ENCODE data around the gene SAA4.
"Not testable (repeated sequence)": the region's sequence is repeated elsewhere in the genome, so short reads cannot be mapped to it uniquely, and the experiment has no call there.

SAA4 gene

GRCh38 chr11:18236664-18237356 lies at the start of gene SAA4:
TSS of gene SAA4 (minus strand) at chr11:18236802. CDS start at chr11:18235926, 876 bp downstream.
- no peak for DNase-seq (ENCODE audit: low read depth in 2 of 2)

GRCh38 chr11:18285841-18286240 lies 49.2 kb upstream of the SAA4 start:
- DNase-seq (ENCODE audit: low read depth in 2 of 2) = no peak

- DNase-seq (ENCODE audit: low read depth in 2 of 2) = no peak
Measured at GRCh38 chr11:18282626-18283025, 46.0 kb upstream of the SAA4 start.

- no peak for DNase-seq (ENCODE audit: low read depth in 2 of 2)
Measured at GRCh38 chr11:18280438-18281045, 43.9 kb upstream of the SAA4 start.

GRCh38 chr11:18277565-18278271 lies 41.1 kb upstream of the SAA4 start:
- DNase-seq (ENCODE audit: low read depth in 2 of 2) = no peak

GRCh38 chr11:18271206-18271605 lies 34.6 kb upstream of the SAA4 start:
- no peak for DNase-seq (ENCODE audit: low read depth in 2 of 2)

GRCh38 chr11:18270102-18270501 lies 33.5 kb upstream of the SAA4 start:
- DNase-seq (ENCODE audit: low read depth in 2 of 2) = no peak

GRCh38 chr11:18269252-18269651 lies 32.6 kb upstream of the SAA4 start:
- DNase-seq (ENCODE audit: low read depth in 2 of 2) = not testable (repeated sequence)

GRCh38 chr11:18267335-18268133 lies 30.9 kb upstream of the SAA4 start:
- DNase-seq (ENCODE audit: low read depth in 2 of 2) = not testable (repeated sequence)

GRCh38 chr11:18265949-18266348 lies 29.3 kb upstream of the SAA4 start, which contains the start of gene SAA1:
TSS of gene SAA1 (plus strand) at chr11:18266264. CDS start at chr11:18266888, 624 bp downstream.
- no peak for DNase-seq (ENCODE audit: low read depth in 2 of 2)

- DNase-seq (ENCODE audit: low read depth in 2 of 2) = no peak
Measured at GRCh38 chr11:18264677-18265555, 28.3 kb upstream of the SAA4 start.

GRCh38 chr11:18264035-18264434 lies 27.4 kb upstream of the SAA4 start:
- no peak for DNase-seq (ENCODE audit: low read depth in 2 of 2)

- not testable (repeated sequence) for DNase-seq (ENCODE audit: low read depth in 2 of 2)
Measured at GRCh38 chr11:18262681-18263350, 26.2 kb upstream of the SAA4 start.

- no peak for DNase-seq (ENCODE audit: low read depth in 2 of 2)
Measured at GRCh38 chr11:18261721-18262120, 25.1 kb upstream of the SAA4 start.

GRCh38 chr11:18259259-18259658 lies 22.7 kb upstream of the SAA4 start:
- no peak for DNase-seq (ENCODE audit: low read depth in 2 of 2)

- no peak for DNase-seq (ENCODE audit: low read depth in 2 of 2)
Measured at GRCh38 chr11:18254781-18255361, 18.3 kb upstream of the SAA4 start.

- no peak for DNase-seq (ENCODE audit: low read depth in 2 of 2)
Measured at GRCh38 chr11:18253778-18254338, 17.3 kb upstream of the SAA4 start.

- DNase-seq (ENCODE audit: low read depth in 2 of 2) = no peak
Measured at GRCh38 chr11:18253233-18253632, 16.6 kb upstream of the SAA4 start.

- DNase-seq (ENCODE audit: low read depth in 2 of 2) = no peak
Measured at GRCh38 chr11:18248561-18248960, 12.0 kb upstream of the SAA4 start, which contains the start of gene SAA2. TSS of gene SAA2 (minus strand) at chr11:18248668. CDS start at chr11:18248011, 657 bp downstream.

- not testable (repeated sequence) for DNase-seq (ENCODE audit: low read depth in 2 of 2)
Measured at GRCh38 chr11:18247191-18247581, 10.6 kb upstream of the SAA4 start.
